Testis (tissue), 2 donors: ENCODE results near the gene BCAS3.

Source experiments
- POLR2A ChIP-seq: fragments of 450-650 bp; IDR thresholded peaks from one replicate; pipeline ENCODE4 v1.6.1; 2017; ENCODE audit warnings: antibody characterized with exemption, mild to moderate bottlenecking, moderate library complexity
- TF ChIP-seq, protein P1 (sequence below), 3 experiments: fragments of 450-650 bp in 2 of 3; fragments of 200-600 bp in 1 of 3; sonication (generic) in 1 of 3; IDR thresholded peaks; one replicate each; pipeline ENCODE4 v1.5.1; 2016 to 2019; ENCODE audit warnings: antibody characterized with exemption in 3 of 3, mild to moderate bottlenecking in 2 of 3, moderate library complexity in 1 of 3

DNA sequence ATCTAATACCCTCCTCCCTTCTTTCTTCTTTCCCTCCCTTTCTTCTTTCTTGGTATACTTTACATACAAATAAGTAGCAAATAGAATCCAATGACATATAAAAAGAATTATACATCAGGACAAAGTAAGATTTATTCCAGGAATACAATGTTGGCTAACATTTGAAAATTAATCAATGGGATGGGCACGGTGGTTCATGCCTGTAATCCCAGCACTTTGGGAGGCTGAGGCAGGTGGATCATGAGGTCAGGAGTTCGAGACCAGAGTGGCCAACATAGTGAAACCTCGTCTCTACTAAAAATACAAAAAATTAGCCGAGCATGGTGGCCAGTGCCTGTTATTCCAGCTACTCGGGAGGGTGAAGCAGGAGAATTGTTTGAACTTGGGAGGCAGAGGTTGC, 72.1 kb downstream of the BCAS3 start:
- TF ChIP-seq, protein P1, sequence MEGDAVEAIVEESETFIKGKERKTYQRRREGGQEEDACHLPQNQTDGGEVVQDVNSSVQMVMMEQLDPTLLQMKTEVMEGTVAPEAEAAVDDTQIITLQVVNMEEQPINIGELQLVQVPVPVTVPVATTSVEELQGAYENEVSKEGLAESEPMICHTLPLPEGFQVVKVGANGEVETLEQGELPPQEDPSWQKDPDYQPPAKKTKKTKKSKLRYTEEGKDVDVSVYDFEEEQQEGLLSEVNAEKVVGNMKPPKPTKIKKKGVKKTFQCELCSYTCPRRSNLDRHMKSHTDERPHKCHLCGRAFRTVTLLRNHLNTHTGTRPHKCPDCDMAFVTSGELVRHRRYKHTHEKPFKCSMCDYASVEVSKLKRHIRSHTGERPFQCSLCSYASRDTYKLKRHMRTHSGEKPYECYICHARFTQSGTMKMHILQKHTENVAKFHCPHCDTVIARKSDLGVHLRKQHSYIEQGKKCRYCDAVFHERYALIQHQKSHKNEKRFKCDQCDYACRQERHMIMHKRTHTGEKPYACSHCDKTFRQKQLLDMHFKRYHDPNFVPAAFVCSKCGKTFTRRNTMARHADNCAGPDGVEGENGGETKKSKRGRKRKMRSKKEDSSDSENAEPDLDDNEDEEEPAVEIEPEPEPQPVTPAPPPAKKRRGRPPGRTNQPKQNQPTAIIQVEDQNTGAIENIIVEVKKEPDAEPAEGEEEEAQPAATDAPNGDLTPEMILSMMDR (IDR thresholded peaks at IDR 0.05), result no peak
- TF ChIP-seq POLR2A, result no peak
